HFFc6 (cell line): ENCODE measurements around the gene MESP1. TPM values are rescaled to one million over a fixed set of nuclear protein-coding genes. Genes with fewer than 3 reads are reported as not detected.

Experiments used
- DNase-seq: peaks from one replicate; pipeline ENCODE4 v3.0.0-alpha.2; 2018
- H3K27ac Mint-ChIP-seq: 2 replicates; pipeline ENCODE4 v1.8.0; 2020; ENCODE audit warnings: mild to moderate bottlenecking, mixed read lengths
- H3K27me3 Mint-ChIP-seq: 2 replicates; pipeline ENCODE4 v1.8.0; 2021; ENCODE audit warnings: mild to moderate bottlenecking, moderate library complexity, mixed read lengths; ENCODE audit not compliant: insufficient read depth
- H3K36me3 Mint-ChIP-seq: 2 replicates; pipeline ENCODE4 v1.8.0; 2021; ENCODE audit warnings: low read depth, mixed read lengths
- H3K4me1 Mint-ChIP-seq: 2 replicates; pipeline ENCODE4 v1.8.0; 2020; ENCODE audit warnings: low read depth, mixed read lengths
- H3K4me3 Mint-ChIP-seq: 2 replicates; pipeline ENCODE4 v1.8.0; 2020; ENCODE audit warnings: mild to moderate bottlenecking, moderate library complexity, mixed read lengths
- H3K9me3 Mint-ChIP-seq: 2 replicates; pipeline ENCODE4 v1.8.0; 2020; ENCODE audit warnings: mild to moderate bottlenecking, mixed read lengths
- CTCF ChIP-seq: fragments of 200-600 bp; sonication (generic); IDR thresholded peaks from 2 replicates; pipeline ENCODE4 v1.5.0; 2021; ENCODE audit warnings: antibody characterized with exemption, mild to moderate bottlenecking
- total RNA-seq, 6 experiments: library from RNA; stranded (reverse); fragmentation: NEBNext Ultra II Directional; extraction: Animal tissue kit (Norgen Biotek cat#: 25700); gene quantifications; 2 replicates in 1 of 6; 3 replicates in 5 of 6; pipeline ENCODE4 v1.2.3, GENCODE V29; 2021

MESP1 gene
- total RNA-seq, 6 experiments from 2014 or later: 0.13 to 0.57 (median 0.26) TPM

DNA sequence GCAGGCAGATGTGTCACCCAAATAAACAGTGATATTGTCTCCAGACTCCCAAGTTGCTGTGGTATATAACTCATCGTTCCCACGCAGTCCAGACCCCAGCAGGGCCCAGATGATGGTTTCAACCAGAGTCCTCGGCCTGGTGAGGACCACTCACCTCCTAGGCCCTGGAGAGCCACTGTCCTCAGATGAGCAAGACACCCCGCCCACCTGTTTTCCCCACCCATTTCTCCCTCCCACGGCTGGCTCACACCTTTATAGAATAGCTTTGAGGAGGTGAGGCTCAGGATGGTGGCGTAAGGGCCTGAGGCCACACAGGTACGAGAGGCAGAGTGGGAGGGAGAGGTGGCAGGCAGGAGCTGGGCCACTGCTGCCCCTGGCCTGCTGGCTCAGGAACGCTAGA is 7.5 kb downstream of the MESP1 start:
- no peak overlapping the region for H3K27ac Mint-ChIP-seq
- no peaks in the 10 kb centered on the region for H3K4me1 Mint-ChIP-seq
- no peak overlapping the region for H3K4me3 Mint-ChIP-seq
- H3K27me3 Mint-ChIP-seq: peaks cover 3% of the 10 kb centered on the region
- no peaks in the 10 kb centered on the region for H3K36me3 Mint-ChIP-seq
- H3K9me3 Mint-ChIP-seq: no peaks in the 10 kb centered on the region
- DNase-seq: no peak
- no peak for TF ChIP-seq CTCF

DNA sequence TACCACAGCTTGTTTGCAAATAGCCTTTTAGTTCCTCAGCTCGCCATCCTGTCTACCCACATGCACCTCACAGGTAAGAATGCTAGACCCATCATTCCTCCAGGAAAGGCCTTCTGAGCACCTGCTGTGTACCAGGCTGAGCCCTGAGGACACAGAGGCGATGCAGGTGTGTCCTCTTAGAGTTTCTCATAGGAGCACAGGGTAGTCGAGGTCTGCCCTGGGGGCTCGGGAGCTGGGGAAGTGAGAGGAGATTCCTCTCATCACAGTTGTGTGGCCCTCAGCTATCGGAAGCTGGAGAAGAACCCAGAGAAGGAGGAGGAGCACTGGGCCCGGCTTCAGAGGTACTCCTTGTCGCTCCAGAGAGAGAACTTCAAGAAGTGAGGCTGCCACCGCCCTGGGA is 8.0 kb downstream of the MESP1 start:
- no peaks in the 10 kb centered on the region for H3K9me3 Mint-ChIP-seq
- H3K27me3 Mint-ChIP-seq: peaks cover 3% of the 10 kb centered on the region
- TF ChIP-seq CTCF: no peak
- H3K4me1 Mint-ChIP-seq: no peaks in the 10 kb centered on the region
- DNase-seq: no peak
- no peak overlapping the region for H3K27ac Mint-ChIP-seq
- no peak overlapping the region for H3K4me3 Mint-ChIP-seq
- H3K36me3 Mint-ChIP-seq: no peaks in the 10 kb centered on the region

- Mint-ChIP-seq H3K9me3 (no peaks in the 10 kb centered on the region), H3K36me3 (no peaks in the 10 kb centered on the region), H3K27ac (no peak overlapping the region)
Observed at GRCh38 chr15:89740137-89740536, 10.9 kb downstream of the MESP1 start.

DNA sequence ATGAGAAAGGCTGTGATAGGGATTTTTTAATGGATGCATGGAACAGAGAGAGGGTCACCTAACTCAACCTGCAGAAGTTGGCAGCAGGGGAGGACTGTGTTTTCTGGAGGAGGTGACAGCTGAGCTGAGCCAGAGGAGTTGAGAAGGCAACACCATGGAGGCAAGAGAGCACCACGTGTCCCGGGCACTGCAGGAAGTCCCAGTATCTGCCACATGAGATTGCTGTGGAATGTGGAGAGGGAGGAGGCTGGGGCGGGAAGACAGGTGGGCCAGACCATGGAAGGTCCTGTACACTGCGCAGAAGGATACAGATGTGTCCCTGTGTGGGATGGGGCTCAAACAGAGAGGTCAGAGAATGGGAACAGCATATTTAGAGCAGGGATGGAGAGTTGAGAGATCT is 15.3 kb downstream of the MESP1 start:
- H3K27me3 Mint-ChIP-seq: peaks cover 36% of the 10 kb centered on the region

More at GRCh38 chr15:89740137-89740536, 10.9 kb downstream of the MESP1 start:
- DNase-seq: peak; percentile 52
- Mint-ChIP-seq H3K4me1 (no peaks in the 10 kb centered on the region), H3K4me3 (peak overlapping the region; percentile 58), H3K27me3 (peaks cover 19% of the 10 kb centered on the region)
- TF ChIP-seq CTCF: peak; percentile 98

GRCh38 chr15:89732451-89733172 is 18.4 kb downstream of the MESP1 start:
- Mint-ChIP-seq H3K4me1 (no peaks in the 10 kb centered on the region), H3K9me3 (no peaks in the 10 kb centered on the region), H3K4me3 (no peak overlapping the region), H3K36me3 (no peaks in the 10 kb centered on the region), H3K27me3 (peaks cover 40% of the 10 kb centered on the region), H3K27ac (no peak overlapping the region)
- TF ChIP-seq CTCF: 0 out of 2 replicates have a peak, but pooled peaks have one; percentile 8
- DNase-seq: no peak

More for the DNA sequence above, 15.3 kb downstream of the MESP1 start:
- no peaks in the 10 kb centered on the region for H3K36me3 Mint-ChIP-seq
- H3K27ac Mint-ChIP-seq: no peak overlapping the region
- no peak for DNase-seq
- H3K4me1 Mint-ChIP-seq: no peaks in the 10 kb centered on the region
- H3K9me3 Mint-ChIP-seq: no peaks in the 10 kb centered on the region
- no peak overlapping the region for H3K4me3 Mint-ChIP-seq
- TF ChIP-seq CTCF: no peak
